Measurements from ENCODE around the gene OR2A42. TPM values are rescaled to one million over a fixed set of nuclear protein-coding genes. Genes with fewer than 3 reads are reported as not detected.
"Not testable (repeated sequence)": the region's sequence is repeated elsewhere in the genome, so short reads cannot be mapped to it uniquely, and the experiment has no call there.

OR2A42 gene, protein sequence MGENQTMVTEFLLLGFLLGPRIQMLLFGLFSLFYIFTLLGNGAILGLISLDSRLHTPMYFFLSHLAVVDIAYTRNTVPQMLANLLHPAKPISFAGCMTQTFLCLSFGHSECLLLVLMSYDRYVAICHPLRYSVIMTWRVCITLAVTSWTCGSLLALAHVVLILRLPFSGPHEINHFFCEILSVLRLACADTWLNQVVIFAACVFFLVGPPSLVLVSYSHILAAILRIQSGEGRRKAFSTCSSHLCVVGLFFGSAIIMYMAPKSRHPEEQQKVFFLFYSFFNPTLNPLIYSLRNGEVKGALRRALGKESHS
- total RNA-seq (under 1 TPM in 1 of 2 donors, not detected in 1; 0.26 TPM), polyA plus RNA-seq (under 1 TPM; 0.02 to 0.04 TPM)
- long read RNA-seq, donor 1, partial matches to known transcripts, result 0 of 1 reads
- long read RNA-seq, donor 1, other reads (novel, unspliced or antisense), result 0 of 1 reads
- long read RNA-seq, donor 2, result 0 reads
- long read RNA-seq, donor 3, result 0 reads
- long read RNA-seq, donor 4, result 0 reads
- long read RNA-seq, donor 5, result 0 reads

DNA sequence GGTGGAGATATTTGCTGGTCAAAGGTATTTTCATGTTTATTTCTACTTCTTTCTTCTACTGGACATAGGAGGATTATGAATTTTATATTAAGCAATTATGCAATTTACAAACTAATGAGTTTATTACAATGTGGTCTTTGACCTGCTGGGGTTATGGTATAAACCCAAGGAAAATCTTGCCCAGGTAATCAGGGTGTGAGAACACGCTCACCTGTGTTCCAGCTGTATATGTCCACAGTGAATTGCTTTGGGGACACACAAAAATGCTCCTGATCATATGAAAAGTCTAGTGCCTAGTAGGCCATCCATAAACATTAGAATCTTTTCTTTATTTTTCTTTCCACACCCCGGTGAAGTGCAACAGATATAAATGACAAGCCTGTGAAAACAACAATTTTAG lies at the start of gene OR2A42:
Gene OR2A42 (minus strand): TSS at position 241 of the 400 bp plus-strand sequence. CDS start 6,762 bp downstream, outside the sequence.
- H3K9me3 ChIP-seq (ENCODE audit: control insufficient read depth in 4 of 4, insufficient read depth in 3 of 4, low read length in 3 of 4); ATAC-seq (ENCODE audit: insufficient read depth, low FRiP score); H3K27ac ChIP-seq (ENCODE audit: low read depth in 1 of 2, low read length in 1 of 2); H3K36me3 ChIP-seq (ENCODE audit: control insufficient read depth in 4 of 4, insufficient read depth in 4 of 4, low read length in 4 of 4); H3K4me1 ChIP-seq (ENCODE audit: control insufficient read depth in 5 of 5, insufficient read depth in 5 of 5, low read length in 5 of 5); H3K9ac ChIP-seq (ENCODE audit: insufficient read depth in 1 of 2, low read length in 2 of 2); DNase-seq; H3K4me3 ChIP-seq; H3K27me3 ChIP-seq (ENCODE audit: control insufficient read depth in 3 of 3, insufficient read depth in 3 of 3, low read length in 2 of 3): not testable (repeated sequence)
- 95 to 100% methylated on average over 1 of the region's 2 CpGs for WGBS, 2 donors

GRCh38 chr7:144287171-144287784 lies 47.9 kb upstream of the OR2A42 start:
- not testable (repeated sequence) for H3K4me3 ChIP-seq; H3K36me3 ChIP-seq (ENCODE audit: control insufficient read depth in 4 of 4, insufficient read depth in 4 of 4, low read length in 4 of 4); H3K27me3 ChIP-seq (ENCODE audit: control insufficient read depth in 3 of 3, insufficient read depth in 3 of 3, low read length in 2 of 3); DNase-seq; H3K27ac ChIP-seq (ENCODE audit: low read depth in 1 of 2, low read length in 1 of 2); ATAC-seq (ENCODE audit: insufficient read depth, low FRiP score); H3K9ac ChIP-seq (ENCODE audit: insufficient read depth in 1 of 2, low read length in 2 of 2); H3K9me3 ChIP-seq (ENCODE audit: control insufficient read depth in 4 of 4, insufficient read depth in 3 of 4, low read length in 3 of 4); H3K4me1 ChIP-seq (ENCODE audit: control insufficient read depth in 5 of 5, insufficient read depth in 5 of 5, low read length in 5 of 5)
- no CpG with 5 or more reads among the region's 3 CpGs for WGBS, 2 donors

DNA sequence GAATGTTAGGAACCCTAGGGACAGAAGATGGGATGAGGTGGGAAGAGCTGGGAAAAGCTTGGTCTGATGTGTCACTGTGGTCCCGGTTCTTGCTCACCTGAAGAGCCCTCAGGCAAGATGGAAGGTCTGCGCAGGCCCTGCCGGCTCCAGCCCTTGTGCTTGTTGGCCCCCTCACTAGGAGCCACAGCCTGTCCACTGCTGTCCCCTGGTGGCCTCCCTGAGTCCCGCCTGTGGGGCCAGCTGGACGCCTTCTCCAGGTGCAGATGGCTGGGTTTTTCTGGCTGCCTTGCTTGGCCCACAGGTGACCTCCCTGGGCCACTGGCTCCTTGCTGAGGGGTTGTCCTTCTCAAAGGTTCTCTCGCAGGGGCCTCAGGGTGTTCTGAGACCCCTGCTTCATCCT lies 44.3 kb upstream of the OR2A42 start:
- H3K27me3 ChIP-seq (ENCODE audit: control insufficient read depth in 3 of 3, insufficient read depth in 3 of 3, low read length in 2 of 3); H3K4me1 ChIP-seq (ENCODE audit: control insufficient read depth in 5 of 5, insufficient read depth in 5 of 5, low read length in 5 of 5); H3K9ac ChIP-seq (ENCODE audit: insufficient read depth in 1 of 2, low read length in 2 of 2); H3K36me3 ChIP-seq (ENCODE audit: control insufficient read depth in 4 of 4, insufficient read depth in 4 of 4, low read length in 4 of 4); DNase-seq; ATAC-seq (ENCODE audit: insufficient read depth, low FRiP score); H3K27ac ChIP-seq (ENCODE audit: low read depth in 1 of 2, low read length in 1 of 2); H3K4me3 ChIP-seq; H3K9me3 ChIP-seq (ENCODE audit: control insufficient read depth in 4 of 4, insufficient read depth in 3 of 4, low read length in 3 of 4): not testable (repeated sequence)
- no CpG with 5 or more reads among the region's 6 CpGs for WGBS, 2 donors

DNA sequence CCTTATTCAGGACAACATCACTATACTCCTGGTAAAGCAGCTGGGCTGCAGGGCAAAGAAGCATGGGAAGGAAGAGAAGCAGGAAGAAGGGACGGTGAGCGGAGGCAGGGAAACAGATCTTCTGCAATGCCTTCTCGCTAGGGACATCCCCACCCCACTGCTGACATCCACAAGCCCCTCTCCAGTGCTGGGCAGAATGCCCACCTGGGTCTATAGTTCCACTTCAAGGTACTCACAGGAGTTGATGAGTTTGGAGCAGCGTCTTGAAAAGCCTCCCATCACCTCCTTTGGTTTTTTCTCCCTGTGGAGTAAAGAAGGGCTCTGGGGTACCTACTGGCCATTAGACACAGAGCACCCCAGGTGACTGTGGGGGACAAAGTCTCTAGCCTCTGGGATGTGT lies 43.1 kb upstream of the OR2A42 start:
- not testable (repeated sequence) for H3K4me1 ChIP-seq (ENCODE audit: control insufficient read depth in 5 of 5, insufficient read depth in 5 of 5, low read length in 5 of 5); ATAC-seq (ENCODE audit: insufficient read depth, low FRiP score); DNase-seq; H3K27ac ChIP-seq (ENCODE audit: low read depth in 1 of 2, low read length in 1 of 2); H3K36me3 ChIP-seq (ENCODE audit: control insufficient read depth in 4 of 4, insufficient read depth in 4 of 4, low read length in 4 of 4); H3K9ac ChIP-seq (ENCODE audit: insufficient read depth in 1 of 2, low read length in 2 of 2); H3K27me3 ChIP-seq (ENCODE audit: control insufficient read depth in 3 of 3, insufficient read depth in 3 of 3, low read length in 2 of 3); H3K9me3 ChIP-seq (ENCODE audit: control insufficient read depth in 4 of 4, insufficient read depth in 3 of 4, low read length in 3 of 4); H3K4me3 ChIP-seq
- WGBS, 2 donors, result 78 to 79% methylated on average over 2 of the region's 4 CpGs

DNA sequence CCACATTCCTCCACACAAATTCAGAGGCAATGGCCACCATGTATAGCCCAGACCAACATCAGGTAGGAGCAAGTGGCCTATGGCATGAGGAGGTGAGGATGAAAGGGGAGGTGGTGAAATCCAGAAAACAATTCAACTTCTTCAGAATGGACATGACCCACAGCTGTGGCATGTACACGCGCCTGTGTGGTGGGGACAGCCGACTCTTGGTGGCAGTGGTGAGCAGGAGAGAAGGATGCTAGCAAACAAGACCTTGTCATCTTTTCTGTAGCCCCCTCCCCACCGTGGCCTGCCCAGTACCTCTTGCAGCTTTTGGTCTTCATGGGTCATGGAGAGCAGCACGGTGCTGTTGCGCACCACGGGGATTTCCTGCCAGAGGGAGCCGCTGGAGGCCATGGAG lies 42.6 kb upstream of the OR2A42 start:
- WGBS, 2 donors, result no CpG with 5 or more reads among the region's 8 CpGs
- H3K36me3 ChIP-seq (ENCODE audit: control insufficient read depth in 4 of 4, insufficient read depth in 4 of 4, low read length in 4 of 4); ATAC-seq (ENCODE audit: insufficient read depth, low FRiP score); H3K27ac ChIP-seq (ENCODE audit: low read depth in 1 of 2, low read length in 1 of 2); H3K4me1 ChIP-seq (ENCODE audit: control insufficient read depth in 5 of 5, insufficient read depth in 5 of 5, low read length in 5 of 5); H3K4me3 ChIP-seq; H3K27me3 ChIP-seq (ENCODE audit: control insufficient read depth in 3 of 3, insufficient read depth in 3 of 3, low read length in 2 of 3); H3K9me3 ChIP-seq (ENCODE audit: control insufficient read depth in 4 of 4, insufficient read depth in 3 of 4, low read length in 3 of 4); H3K9ac ChIP-seq (ENCODE audit: insufficient read depth in 1 of 2, low read length in 2 of 2); DNase-seq: not testable (repeated sequence)

DNA sequence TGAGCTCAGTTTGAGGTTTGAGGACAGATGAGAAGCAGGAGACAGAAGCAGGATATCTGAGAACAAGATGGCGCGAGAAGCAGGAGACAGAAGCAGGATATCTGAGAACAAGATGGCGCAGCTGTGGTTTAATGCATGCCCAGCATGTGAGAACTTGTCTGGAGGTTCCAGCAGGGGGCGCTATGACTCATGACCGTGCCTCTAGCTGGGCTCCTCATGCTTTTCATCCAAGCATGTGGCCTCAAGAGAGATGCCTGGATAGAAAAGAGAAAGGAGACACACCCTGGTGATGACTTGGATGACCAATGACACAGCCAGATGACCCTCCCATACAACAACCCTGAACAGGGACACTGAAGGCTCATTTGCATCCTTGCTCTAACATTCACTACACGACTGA lies 40.6 kb upstream of the OR2A42 start:
- not testable (repeated sequence) for H3K27me3 ChIP-seq (ENCODE audit: control insufficient read depth in 3 of 3, insufficient read depth in 3 of 3, low read length in 2 of 3); DNase-seq; H3K9ac ChIP-seq (ENCODE audit: insufficient read depth in 1 of 2, low read length in 2 of 2); H3K27ac ChIP-seq (ENCODE audit: low read depth in 1 of 2, low read length in 1 of 2); H3K4me3 ChIP-seq; H3K4me1 ChIP-seq (ENCODE audit: control insufficient read depth in 5 of 5, insufficient read depth in 5 of 5, low read length in 5 of 5); H3K9me3 ChIP-seq (ENCODE audit: control insufficient read depth in 4 of 4, insufficient read depth in 3 of 4, low read length in 3 of 4); ATAC-seq (ENCODE audit: insufficient read depth, low FRiP score); H3K36me3 ChIP-seq (ENCODE audit: control insufficient read depth in 4 of 4, insufficient read depth in 4 of 4, low read length in 4 of 4)
- 96 to 99% methylated on average over 3 of the region's 6 CpGs for WGBS, 2 donors

GRCh38 chr7:144275281-144275680 lies 35.9 kb upstream of the OR2A42 start:
- not testable (repeated sequence) for DNase-seq; H3K27ac ChIP-seq (ENCODE audit: low read depth in 1 of 2, low read length in 1 of 2); H3K36me3 ChIP-seq (ENCODE audit: control insufficient read depth in 4 of 4, insufficient read depth in 4 of 4, low read length in 4 of 4); H3K4me1 ChIP-seq (ENCODE audit: control insufficient read depth in 5 of 5, insufficient read depth in 5 of 5, low read length in 5 of 5); H3K4me3 ChIP-seq; H3K9ac ChIP-seq (ENCODE audit: insufficient read depth in 1 of 2, low read length in 2 of 2); H3K27me3 ChIP-seq (ENCODE audit: control insufficient read depth in 3 of 3, insufficient read depth in 3 of 3, low read length in 2 of 3); H3K9me3 ChIP-seq (ENCODE audit: control insufficient read depth in 4 of 4, insufficient read depth in 3 of 4, low read length in 3 of 4); ATAC-seq (ENCODE audit: insufficient read depth, low FRiP score)
- 93 to 99% methylated on average over 4 of the region's 6 CpGs for WGBS, 2 donors

DNA sequence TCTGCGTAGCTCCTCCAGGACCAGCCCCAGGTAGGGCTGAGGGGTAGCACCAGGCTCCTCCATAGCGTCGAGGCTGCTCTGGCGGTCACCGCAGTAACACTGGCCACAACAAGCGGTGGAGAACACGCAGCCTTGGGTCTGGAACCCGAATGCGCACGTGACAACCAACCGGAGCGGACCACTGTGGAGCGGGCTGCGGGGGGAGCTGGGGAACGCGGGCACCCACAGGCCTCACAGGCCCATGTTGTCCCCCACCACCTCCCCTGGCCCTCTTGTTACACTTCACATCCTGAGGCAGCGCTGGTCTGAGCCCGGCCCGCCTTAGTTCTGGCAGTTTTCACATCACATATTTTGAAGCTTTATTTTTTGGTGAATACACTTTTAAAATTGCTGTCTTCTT lies 29.8 kb upstream of the OR2A42 start, which contains the start of gene CTAGE8:
Gene CTAGE8 (minus strand): TSS at position 101 of the 400 bp plus-strand sequence. CDS start 38 bp downstream, at position 63.
- not testable (repeated sequence) for H3K4me1 ChIP-seq (ENCODE audit: control insufficient read depth in 5 of 5, insufficient read depth in 5 of 5, low read length in 5 of 5); H3K4me3 ChIP-seq; DNase-seq; H3K9me3 ChIP-seq (ENCODE audit: control insufficient read depth in 4 of 4, insufficient read depth in 3 of 4, low read length in 3 of 4); H3K27ac ChIP-seq (ENCODE audit: low read depth in 1 of 2, low read length in 1 of 2); H3K9ac ChIP-seq (ENCODE audit: insufficient read depth in 1 of 2, low read length in 2 of 2); H3K36me3 ChIP-seq (ENCODE audit: control insufficient read depth in 4 of 4, insufficient read depth in 4 of 4, low read length in 4 of 4); ATAC-seq (ENCODE audit: insufficient read depth, low FRiP score); H3K27me3 ChIP-seq (ENCODE audit: control insufficient read depth in 3 of 3, insufficient read depth in 3 of 3, low read length in 2 of 3)
- no CpG with 5 or more reads among the region's 19 CpGs for WGBS, 2 donors
